Measurements from ENCODE around the gene UBE2I.

- peak; percentile 88 for TF ChIP-seq CTCF (conservative IDR thresholded peaks at IDR 0.05; ENCODE audit: low read length)
- TF ChIP-seq EZH2phosphoT487 (IDR thresholded peaks at IDR 0.05; ENCODE audit: borderline replicate concordance, low read depth, low read length): no peak
Measured at GRCh38 chr16:1363501-1364041, 54.1 kb downstream of the UBE2I start.

Measured in OCI-LY7 (cell line).